ENCODE measurements around the gene TRIM44. TPM values are rescaled to one million over a fixed set of nuclear protein-coding genes. Genes with fewer than 3 reads are reported as not detected.

Gene TRIM44
- polyA plus RNA-seq, 1 experiment, result 62.0 TPM

GRCh38 chr11:35632301-35632700 is 30.3 kb upstream of the TRIM44 start:
- DNase-seq (ENCODE audit: low read depth), result no peak
- Histone ChIP-seq H3K4me3 (ENCODE audit: low read depth, low read length) (no peak overlapping the region), H3K36me3 (ENCODE audit: control insufficient read depth, insufficient read depth, low read length) (no peaks in the 10 kb centered on the region), H3K27me3 (ENCODE audit: control insufficient read depth, insufficient read depth, low read length) (no peaks in the 10 kb centered on the region)
- ChIA-PET CTCF (interaction anchor here (1.0 kb wide), 1 partner anchor 16 kb away, joined by 3 read pairs; no protein-coding TSS in a partner anchor), POLR2A (no interaction called here)
- no peak for TF ChIP-seq CTCF (IDR thresholded peaks at IDR 0.05; ENCODE audit: insufficient read depth, low read depth, low read length)

GRCh38 chr11:35633827-35634423 is 28.6 kb upstream of the TRIM44 start:
- no peak for TF ChIP-seq CTCF (IDR thresholded peaks at IDR 0.05; ENCODE audit: insufficient read depth, low read depth, low read length)
- ChIA-PET POLR2A (no interaction called here), CTCF (no interaction called here)
- no peak for DNase-seq (ENCODE audit: low read depth)
- Histone ChIP-seq H3K4me3 (ENCODE audit: low read depth, low read length) (no peak overlapping the region), H3K27me3 (ENCODE audit: control insufficient read depth, insufficient read depth, low read length) (no peaks in the 10 kb centered on the region), H3K36me3 (ENCODE audit: control insufficient read depth, insufficient read depth, low read length) (no peaks in the 10 kb centered on the region)

- Histone ChIP-seq H3K36me3 (ENCODE audit: control insufficient read depth, insufficient read depth, low read length) (no peaks in the 10 kb centered on the region), H3K27me3 (ENCODE audit: control insufficient read depth, insufficient read depth, low read length) (no peaks in the 10 kb centered on the region), H3K4me3 (ENCODE audit: low read depth, low read length) (no peak overlapping the region)
- TF ChIP-seq CTCF (IDR thresholded peaks at IDR 0.05; ENCODE audit: insufficient read depth, low read depth, low read length), result no peak
- POLR2A ChIA-PET, result no interaction called here
- CTCF ChIA-PET, result interaction anchor here (0.6 kb wide), 1 partner anchor 29 kb away, joined by 3 read pairs; no protein-coding TSS in a partner anchor
- DNase-seq (ENCODE audit: low read depth), result no peak
Observed at GRCh38 chr11:35635933-35636332, 26.6 kb upstream of the TRIM44 start.

DNA sequence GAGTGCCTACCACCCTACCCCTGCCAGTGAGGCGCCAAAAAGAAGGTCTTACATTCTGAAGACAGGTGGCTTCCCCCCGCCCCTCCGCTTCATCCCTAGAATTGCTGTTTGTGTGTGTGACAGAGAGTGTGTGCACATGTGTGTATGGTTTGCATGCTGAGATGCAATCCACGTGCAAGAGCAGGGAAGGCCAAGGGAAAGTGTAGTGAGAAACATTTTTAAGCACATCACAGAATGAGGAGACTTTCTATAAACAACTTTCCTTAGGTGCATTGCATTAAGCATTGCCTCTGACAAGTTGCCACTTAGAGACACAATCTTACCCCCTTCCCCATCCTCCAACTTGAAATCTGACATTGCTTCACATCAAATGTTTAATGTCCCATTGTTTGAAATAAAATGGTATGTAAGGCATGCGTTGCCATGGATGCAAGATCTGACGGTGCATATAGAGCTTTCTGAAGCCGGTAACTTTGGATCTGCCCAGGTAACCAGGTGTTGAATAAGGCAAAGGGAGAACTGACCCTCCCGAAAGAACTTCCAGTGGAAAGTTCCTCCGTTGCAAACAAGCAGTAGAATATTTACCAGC is 22.9 kb upstream of the TRIM44 start:
- no peaks in the 10 kb centered on the region for H3K36me3 ChIP-seq (ENCODE audit: control insufficient read depth, insufficient read depth, low read length)
- no peak overlapping the region for H3K4me3 ChIP-seq (ENCODE audit: low read depth, low read length)
- ChIA-PET CTCF (no interaction called here), POLR2A (no interaction called here)
- H3K27me3 ChIP-seq (ENCODE audit: control insufficient read depth, insufficient read depth, low read length), result no peaks in the 10 kb centered on the region
- no peak for DNase-seq (ENCODE audit: low read depth)
- TF ChIP-seq CTCF (IDR thresholded peaks at IDR 0.05; ENCODE audit: insufficient read depth, low read depth, low read length), result no peak

DNA sequence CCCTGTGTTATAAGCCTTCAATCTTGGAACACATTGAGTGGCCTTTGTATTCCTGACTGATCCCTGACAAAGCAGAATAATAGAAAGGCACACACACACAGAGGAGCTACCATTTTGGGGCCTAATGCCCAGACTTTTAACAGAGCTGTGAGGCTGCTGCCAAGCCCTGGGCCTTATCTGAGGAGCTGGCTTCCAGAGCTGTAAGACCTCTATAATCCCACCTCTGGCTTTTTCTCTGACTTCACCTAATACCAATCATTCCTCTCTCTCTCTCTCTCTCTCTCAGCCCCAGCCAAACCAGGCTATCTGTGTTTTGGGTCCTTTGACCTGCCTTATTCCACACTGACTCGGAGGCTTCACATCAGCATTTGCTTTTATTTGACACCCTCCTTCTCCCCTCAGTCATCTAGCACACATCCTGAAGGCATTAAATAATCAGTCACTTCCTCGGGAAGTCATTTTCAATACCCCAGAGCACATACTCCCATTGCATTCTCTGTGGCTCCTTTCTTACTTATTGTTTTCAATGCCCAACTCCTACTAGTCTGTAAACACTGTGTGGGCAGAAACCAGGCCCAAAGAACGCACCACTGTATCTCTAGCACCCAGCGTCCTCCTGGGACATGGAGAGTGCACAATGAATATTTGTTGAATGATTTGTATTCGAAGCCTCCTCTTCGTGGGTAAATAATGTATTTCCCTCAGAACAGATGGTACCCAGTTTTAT is 21.2 kb upstream of the TRIM44 start:
- DNase-seq (ENCODE audit: low read depth), result no peak
- CTCF ChIA-PET, result interaction anchor here (0.8 to 1.0 kb wide), 2 partner anchors 181 to 416 kb away, joined by 3 read pairs; no protein-coding TSS in a partner anchor
- POLR2A ChIA-PET, result interaction anchor here (0.6 kb wide), 1 partner anchor 11 kb away, joined by 3 read pairs; no protein-coding TSS in a partner anchor
- no peak for TF ChIP-seq CTCF (IDR thresholded peaks at IDR 0.05; ENCODE audit: insufficient read depth, low read depth, low read length)
- Histone ChIP-seq H3K36me3 (ENCODE audit: control insufficient read depth, insufficient read depth, low read length) (no peaks in the 10 kb centered on the region), H3K4me3 (ENCODE audit: low read depth, low read length) (no peak overlapping the region), H3K27me3 (ENCODE audit: control insufficient read depth, insufficient read depth, low read length) (no peaks in the 10 kb centered on the region)
